GM19025 (cell line): ENCODE measurements around the gene SMIM26.
A peak's percentile ranks its signal among the peaks of the same experiment; 100 is the strongest.

Experiments used
- ATAC-seq: cut with Tn5 transposase; IDR thresholded peaks from one replicate; pipeline ENCODE4 v1.9.1; 2021; ENCODE audit warnings: mild to moderate bottlenecking, low read depth, moderate library complexity; ENCODE audit not compliant: unreplicated experiment

The SMIM26 gene

DNA sequence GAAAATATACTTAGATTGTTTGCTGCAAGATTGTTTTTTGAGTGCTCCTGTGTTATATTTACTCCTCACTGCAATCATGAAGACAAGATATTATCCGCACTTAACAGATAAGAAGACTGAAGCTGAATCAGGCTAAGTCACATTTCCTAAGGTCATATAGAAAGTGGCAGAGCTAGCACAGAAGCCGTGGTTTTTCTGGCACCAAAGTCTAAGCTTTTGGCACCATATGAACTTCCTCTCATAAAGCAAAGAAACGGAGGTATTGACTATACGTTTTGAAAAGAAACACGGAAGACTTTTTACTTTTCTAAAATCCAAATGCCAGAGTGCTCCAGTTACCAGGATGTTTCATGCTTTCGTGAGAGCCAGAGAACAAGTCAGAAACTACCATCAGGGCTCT is 11.3 kb downstream of the SMIM26 start:
- ATAC-seq, result no peak

DNA sequence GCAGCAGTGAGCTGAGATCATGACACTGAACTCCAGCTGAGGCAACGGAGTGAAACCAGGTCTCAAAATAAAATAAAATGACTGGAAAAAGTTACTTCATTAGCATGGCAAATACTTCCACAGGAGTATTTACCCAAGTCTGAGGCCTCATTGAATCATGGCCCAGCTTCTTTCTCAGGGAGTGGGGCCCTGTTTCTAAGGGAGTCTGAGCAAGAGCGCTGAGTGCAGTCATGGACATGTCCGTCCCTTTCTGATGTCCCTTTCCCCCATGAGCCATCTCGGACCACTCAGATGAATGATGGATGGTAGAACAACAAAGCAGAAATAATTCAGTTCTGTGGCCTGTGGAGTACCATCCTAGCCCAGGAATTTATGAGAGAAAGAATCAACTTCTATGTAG is 12.8 kb downstream of the SMIM26 start:
- ATAC-seq, result no peak

DNA sequence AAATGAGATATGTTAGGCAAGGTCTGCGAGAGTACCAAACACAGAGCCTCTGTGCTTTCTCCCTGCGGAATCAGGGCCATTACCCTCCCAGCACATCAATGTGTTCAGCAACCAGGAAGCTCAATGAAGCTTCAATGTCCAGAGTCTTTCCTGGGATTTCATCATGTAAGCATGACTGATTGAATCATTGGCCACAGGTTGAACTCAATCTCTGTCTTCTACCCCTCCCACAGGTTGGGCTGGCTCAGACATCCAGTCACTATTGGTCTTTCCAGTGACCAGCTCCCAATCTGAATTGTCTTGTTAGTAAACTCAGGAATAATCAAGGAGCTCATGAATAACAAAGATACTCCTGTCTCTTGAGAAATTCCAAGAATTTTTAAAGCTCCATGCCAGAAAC is 17.9 kb downstream of the SMIM26 start:
- no peak for ATAC-seq

GRCh38 chr20:18587665-18588573 is 20.7 kb downstream of the SMIM26 start, which contains the start of gene DTD1:
TSS of gene DTD1 (plus strand) at chr20:18588054. CDS start at chr20:18588073, 19 bp downstream.
- peak; percentile 91 for ATAC-seq

DNA sequence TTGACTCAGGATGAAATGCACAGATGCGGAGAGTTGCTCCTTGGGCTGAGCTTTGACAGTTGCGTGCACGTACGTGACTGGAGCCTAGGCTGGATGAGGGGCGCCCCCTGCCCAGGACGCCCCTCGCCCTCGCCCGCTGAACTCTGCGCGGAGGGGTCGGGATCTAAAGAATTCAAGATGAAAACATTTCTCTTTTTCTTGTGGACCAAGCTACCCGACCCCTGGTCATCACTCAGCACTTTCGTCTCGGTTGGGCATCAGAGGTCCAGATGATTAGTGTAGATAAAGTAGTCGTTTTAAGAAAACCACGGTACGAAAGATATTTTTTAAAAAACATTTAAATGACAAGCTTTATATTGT is 21.3 kb downstream of the SMIM26 start:
- ATAC-seq, result peak; percentile 5

GRCh38 chr20:18589941-18590674 is 22.9 kb downstream of the SMIM26 start:
- no peak for ATAC-seq

DNA sequence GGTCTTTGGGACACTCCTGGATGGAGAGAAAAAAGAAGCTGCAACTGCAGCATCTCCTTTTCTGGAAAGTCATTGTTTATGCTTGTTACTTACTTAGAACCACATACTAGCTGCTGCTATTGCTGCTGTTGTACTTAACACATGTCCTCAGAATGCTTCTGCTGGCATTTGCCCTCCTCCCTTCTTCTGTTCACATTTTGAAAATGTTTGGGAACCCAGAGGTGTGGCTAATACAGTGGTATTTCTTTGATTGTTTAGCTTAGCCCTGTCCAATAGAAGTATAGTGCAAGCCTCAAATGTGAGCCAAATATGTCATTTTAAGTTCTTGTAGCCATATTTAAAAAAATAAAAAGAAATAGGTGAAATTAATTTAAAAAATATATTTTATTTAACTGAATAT is 29.0 kb downstream of the SMIM26 start:
- ATAC-seq, result no peak

DNA sequence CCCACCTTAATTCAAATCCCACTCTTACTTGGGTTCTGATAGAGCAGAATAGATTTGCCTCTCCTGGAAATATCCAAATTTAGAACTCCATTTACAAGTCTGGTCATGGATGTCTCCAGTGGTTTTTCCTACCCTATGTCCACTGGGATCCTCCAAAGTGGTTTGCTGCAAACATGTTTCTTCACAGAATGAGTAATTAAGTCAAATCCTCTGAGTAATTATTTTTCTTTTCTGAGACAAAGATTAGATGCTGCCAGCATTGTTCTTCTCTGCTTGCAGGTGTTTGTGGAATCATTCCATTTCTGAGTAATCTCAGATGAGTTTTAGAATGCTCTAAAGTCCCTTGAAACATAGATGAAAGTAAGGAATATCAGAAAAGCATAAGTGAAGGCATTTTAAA is 42.5 kb downstream of the SMIM26 start:
- no peak for ATAC-seq

DNA sequence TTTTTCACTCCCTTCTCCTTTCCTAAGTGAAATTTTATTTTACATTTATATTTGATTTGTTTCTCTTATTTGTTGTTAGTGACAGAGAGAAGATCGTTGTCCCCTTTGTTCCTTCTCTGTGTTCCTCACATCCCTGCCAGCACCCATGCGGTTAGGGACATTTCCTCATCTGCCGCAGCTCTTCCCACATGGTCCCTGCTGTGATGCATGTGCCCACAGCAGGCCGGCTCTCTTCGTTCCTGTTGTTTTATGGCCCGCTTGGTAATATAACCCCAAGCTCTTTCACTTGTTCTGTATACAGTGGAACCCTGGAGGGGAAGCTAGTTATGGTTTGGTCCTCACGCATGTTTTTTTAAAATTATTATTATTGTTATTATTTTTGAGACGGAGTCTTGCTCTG is 44.3 kb downstream of the SMIM26 start:
- ATAC-seq, result no peak

- ATAC-seq, result no peak
Observed at GRCh38 chr20:18613553-18613952, 46.3 kb downstream of the SMIM26 start.

DNA sequence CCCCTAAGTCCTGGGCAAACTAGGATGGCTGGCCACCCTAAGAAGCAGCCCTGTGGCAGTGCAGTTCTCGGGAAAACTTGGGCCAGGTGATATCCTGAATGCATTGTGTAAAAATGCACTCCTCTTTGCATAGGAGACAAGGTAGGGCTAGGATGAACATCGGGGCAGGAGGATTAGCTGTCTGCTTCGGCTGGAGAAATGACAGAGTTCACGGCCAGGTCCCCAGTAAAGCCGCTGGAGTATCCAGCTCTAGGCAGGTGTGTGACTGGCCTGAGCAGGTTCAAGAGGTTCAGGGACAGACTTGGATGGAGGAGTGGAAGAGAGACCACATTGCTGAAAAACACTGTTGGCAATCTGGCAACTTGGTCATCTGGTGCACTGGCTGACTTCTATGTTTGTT is 47.0 kb downstream of the SMIM26 start:
- no peak for ATAC-seq

GRCh38 chr20:18615020-18615650 is 47.9 kb downstream of the SMIM26 start:
- no peak for ATAC-seq
